ENCODE results near the gene POLDIP2.
A peak's percentile ranks its signal among the peaks of the same experiment; 100 is the strongest.

The POLDIP2 gene

DNA sequence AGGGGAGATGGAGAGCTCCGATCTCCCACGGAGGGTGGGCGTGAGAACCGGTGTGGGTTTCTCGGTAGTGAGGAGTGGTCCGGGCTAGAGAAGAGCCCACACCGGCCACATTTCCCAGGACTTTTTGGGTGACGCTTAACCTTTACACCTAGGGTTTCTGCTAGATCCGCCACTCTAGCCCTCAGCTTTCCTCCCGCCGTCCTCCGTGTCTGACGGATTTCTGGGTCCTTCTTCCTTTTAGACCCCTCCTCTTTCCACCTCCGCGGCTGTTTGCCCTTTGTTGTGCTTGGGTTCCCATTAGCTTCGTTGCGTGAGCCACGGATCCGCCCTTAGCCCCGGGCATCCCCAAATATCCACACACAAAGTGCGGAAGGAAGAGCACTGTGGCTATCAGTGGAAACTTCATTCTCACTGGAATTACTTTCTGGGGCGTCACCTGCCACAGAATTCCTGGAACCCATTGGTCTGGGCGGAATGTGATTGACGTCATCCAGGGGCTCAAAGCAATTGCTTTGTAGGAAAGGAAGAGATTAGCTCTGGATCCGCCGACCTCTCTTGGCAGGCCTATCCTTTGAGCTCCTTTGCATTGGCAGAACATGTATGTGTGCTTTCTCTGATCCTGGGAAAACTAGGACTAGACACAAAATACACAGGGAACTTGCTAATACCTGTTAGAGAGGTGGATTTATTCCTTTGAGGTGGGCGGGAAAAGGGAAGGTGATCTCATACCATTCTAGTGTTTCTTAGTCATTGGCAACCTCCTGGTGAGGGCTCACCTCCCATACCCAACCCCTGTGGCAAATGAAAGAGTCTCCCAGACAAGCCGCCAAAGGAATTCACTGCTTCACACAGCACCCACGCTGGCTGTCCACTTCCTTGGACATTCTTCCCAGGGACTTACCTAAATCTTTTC lies 21.1 kb downstream of the POLDIP2 start:
- peak; percentile 71 for DNase-seq (ENCODE audit: low read depth)

- DNase-seq (ENCODE audit: low read depth) = peak; percentile 100
Measured at GRCh38 chr17:28335201-28335958, 21.9 kb downstream of the POLDIP2 start, which contains the start of the genes IFT20 and TNFAIP1. Gene IFT20, minus strand, starts transcription at chr17:28335472. Its CDS starts 3,487 bp downstream, at chr17:28331985. Gene TNFAIP1, plus strand, starts transcription at chr17:28335761. Its CDS starts 3,761 bp downstream, at chr17:28339522.

DNA sequence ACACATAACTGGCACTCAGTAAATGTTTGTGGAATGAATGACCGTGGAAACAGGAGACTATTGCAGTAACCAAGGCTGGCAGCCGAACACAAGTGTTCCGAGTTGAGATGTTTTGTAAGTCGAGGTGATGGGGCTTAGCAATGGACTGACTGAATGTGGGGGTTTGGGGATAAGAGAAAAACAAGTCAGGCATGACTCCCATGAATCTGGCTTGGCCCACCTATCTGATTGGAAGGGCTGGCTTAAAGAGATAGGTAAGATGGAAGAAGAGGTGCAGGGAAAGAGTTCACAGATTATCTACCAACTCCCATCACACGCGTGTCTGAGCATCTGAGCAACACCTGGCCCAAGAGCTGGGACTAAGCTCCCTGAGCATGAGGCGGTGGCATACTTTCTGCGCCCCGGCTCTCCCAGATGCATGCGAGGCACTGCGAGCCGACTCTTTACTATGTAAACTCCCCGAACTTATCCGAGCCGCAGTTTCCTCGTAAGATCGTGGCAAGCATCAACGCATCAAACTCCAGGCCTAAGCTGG lies 22.6 kb downstream of the POLDIP2 start:
- DNase-seq (ENCODE audit: low read depth) = peak; percentile 41

DNA sequence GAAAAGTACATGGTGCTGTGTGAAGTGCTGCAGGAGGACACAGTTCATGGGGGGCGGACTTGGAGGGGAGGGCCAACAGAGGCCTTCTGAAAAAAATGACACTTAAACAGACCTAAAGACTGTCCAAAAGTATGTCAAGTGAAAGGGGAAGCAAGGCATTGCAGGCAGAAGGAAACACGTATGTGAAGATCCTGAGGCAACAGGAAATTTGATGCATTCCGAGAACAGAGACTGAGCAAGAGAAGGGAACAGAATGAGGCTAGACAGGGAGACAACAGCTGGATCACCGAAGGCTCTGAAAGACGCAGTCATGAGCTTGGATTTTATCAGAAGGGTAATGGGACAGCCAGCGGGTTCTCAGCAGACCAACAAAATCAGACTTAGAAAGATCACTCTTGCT lies 23.2 kb downstream of the POLDIP2 start:
- DNase-seq (ENCODE audit: low read depth) = no peak

- no peak for DNase-seq (ENCODE audit: low read depth)
Measured at GRCh38 chr17:28333083-28333746, 24.1 kb downstream of the POLDIP2 start.

- DNase-seq (ENCODE audit: low read depth) = no peak
Measured at GRCh38 chr17:28331891-28332420, 25.4 kb downstream of the POLDIP2 start.

- no peak for DNase-seq (ENCODE audit: low read depth)
Measured at GRCh38 chr17:28330671-28331070, 26.7 kb downstream of the POLDIP2 start.

- DNase-seq (ENCODE audit: low read depth) = no peak
Measured at GRCh38 chr17:28328325-28328724, 29.0 kb downstream of the POLDIP2 start.

DNA sequence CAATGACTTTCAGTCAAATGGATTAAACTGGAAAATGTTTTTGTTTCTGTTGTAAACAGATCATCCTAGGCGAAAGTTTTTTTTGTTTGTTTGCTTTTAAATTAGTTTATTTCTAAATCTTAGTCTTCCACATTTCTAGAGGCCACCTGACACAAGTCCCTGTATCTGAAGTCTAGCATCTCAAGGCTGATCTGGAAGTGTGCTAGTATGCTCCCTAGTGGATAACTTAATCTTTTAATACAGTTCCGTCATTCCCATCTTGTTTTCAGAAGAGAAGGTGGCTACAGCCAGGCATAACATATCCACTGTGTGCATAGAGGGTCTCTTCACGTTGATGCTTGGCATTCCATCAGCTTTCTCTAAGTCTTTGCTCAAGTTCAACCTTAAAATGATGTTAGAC lies 29.6 kb downstream of the POLDIP2 start:
- no peak for DNase-seq (ENCODE audit: low read depth)

DNA sequence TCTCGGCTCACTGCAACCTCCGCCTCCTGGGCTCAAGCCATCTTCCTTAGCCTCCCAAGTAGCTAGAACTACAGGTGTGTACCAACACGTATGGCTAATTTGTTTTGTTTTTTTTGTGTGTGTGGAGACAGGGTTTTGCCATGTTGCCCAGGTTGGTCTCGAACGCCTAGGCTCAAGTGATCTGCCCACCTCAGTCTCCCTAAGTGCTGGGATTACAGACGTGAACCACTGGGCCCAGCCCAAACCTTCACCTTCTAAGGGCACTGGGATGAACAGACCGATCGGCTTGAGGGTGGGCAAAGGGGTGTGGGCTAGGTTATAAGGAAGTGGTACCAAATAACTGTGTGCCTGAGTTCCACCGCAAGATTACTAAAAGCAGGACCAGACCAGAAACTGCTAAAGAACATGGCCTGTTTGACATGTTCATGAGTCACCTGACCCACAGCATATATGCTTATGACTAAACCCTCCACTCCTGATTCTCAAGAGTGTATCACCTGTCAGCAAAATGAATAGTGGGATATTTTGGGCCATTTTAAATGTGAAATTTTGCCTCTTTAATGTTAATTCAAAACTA lies 30.2 kb downstream of the POLDIP2 start:
- no peak for DNase-seq (ENCODE audit: low read depth)

GRCh38 chr17:28326114-28326513 lies 31.2 kb downstream of the POLDIP2 start:
- DNase-seq (ENCODE audit: low read depth) = no peak

DNA sequence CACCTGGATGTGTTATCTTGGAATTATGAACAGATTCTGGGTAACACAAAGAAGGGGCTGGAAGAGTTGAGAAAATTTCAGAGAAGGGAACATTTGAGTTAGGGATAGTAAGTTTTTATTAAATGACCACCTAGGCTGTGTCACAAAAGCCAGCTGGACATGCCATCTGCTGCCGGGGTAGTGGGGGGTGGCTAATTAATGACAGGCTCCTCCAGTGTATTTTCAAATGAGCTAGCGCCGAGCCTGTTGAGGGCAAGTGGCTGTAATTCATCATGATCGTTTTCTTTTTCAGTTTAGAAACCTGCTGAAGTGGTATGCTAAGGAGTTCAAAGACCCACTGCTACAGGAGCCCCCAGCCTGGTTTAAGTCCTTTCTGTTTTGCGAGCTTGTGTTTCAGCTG lies 32.1 kb downstream of the POLDIP2 start:
- DNase-seq (ENCODE audit: low read depth) = no peak

- DNase-seq (ENCODE audit: low read depth) = no peak
Measured at GRCh38 chr17:28324781-28325180, 32.5 kb downstream of the POLDIP2 start.

DNA sequence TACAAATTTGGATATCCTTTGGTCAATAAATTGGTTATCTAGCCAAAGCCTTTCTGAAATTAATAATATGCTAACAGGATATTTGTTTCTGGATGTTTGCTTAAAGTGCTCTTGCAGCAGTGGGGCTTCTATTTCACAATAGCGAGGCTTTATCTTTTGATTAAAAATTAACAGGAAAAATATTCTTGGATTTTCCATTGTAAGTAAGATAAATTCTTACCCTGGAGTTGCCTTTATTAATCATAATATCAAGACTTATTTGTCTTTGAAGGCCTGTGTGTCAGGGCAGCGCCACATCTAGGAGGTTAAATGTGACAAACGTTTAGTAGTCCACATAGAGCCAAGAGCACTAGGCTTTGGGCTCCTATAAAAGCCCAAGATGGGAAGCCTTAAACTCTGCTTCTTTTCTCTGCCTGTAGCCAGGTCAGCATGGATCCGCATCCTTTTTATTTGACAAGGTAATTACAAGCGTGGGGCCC lies 33.0 kb downstream of the POLDIP2 start:
- no peak for DNase-seq (ENCODE audit: low read depth)

- DNase-seq (ENCODE audit: low read depth) = no peak
Measured at GRCh38 chr17:28320215-28321061, 36.9 kb downstream of the POLDIP2 start.

GRCh38 chr17:28319598-28319935 lies 37.8 kb downstream of the POLDIP2 start:
- DNase-seq (ENCODE audit: low read depth) = no peak

DNA sequence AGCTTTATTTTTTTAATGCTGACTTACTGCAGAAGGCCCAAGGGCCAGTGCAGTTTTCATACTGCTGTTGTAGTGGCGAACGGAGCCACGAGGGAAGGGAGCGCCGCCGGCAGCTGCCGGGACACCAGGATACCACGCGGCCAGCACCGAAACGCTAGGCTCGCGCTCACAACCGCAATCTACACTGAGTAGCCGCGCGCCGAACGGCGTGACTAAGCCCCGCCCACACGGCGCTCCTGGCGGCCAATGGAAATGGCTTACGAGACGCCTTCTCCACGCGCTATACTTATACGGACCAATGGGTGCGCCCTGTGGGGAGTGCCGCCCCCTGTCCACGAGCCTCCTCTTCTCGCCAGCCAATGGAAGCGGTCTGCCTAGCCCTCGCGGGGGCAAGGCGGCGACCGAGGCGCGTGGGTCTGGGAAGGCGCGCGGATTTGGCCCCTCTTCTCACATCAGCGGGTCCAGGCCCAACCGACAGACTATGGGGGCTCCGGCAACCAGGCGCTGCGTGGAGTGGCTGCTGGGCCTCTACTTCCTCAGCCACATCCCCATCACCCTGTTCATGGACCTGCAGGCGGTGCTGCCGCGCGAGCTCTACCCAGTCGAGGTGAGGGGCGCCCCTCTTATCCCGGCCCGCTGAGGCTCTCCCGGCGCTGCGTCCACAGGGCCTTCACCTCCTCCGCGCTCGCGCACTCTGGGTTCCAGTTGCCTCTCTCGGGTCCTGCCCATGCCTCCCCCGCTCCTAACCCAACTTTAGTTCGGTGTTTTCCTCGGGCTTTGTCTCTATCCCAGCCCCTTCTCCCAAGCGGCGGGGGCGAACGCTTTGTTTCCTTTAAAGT lies 38.3 kb downstream of the POLDIP2 start, which contains the start of gene TMEM97:
TSS of gene TMEM97 (plus strand) at position 442 of the 839 bp plus-strand sequence. CDS start at position 482, 40 bp downstream.
- DNase-seq (ENCODE audit: low read depth) = peak; percentile 92

DNA sequence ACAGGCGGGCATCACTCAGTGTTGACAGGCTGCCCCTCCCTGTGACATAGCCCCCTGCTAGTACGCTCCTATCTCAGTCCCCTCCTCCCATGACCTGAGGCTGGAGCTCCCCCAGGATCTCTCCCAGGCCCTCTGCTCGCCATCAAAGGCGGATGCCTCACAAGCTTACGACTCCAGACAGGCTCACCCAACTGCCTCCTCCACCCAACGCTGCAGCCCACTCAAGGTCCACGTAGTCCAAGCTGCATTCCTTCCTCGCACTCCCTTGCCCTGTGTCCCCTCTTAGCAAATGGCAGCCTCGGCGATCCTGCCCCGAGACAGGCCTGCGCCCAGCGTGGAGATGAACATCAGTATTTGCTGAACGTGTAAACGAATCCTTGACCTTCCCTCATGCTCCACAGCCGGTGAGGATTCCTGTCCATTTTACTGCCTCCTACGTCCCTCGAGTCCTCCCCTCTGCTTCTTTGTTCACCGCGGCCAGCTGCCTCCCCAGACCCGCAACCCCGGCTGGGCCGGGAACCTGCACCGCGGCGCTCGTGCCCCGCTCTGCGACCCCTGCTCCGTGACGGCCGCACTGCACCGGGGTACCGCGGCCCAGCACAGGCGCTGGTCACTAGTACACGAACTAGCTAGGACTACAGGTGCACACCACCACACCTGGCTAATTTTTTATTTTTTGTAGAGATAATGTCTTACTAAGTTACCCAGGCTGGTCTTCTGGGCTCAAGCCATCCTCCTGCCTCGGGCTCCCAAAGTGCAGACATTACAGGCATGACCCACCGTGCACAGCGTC lies 39.2 kb downstream of the POLDIP2 start:
- no peak for DNase-seq (ENCODE audit: low read depth)

Measured in GM04504 (cell line).